Type B pancreatic cell (in vitro differentiated cells): ENCODE data around the gene ATG5. TPM values are rescaled to one million over a fixed set of nuclear protein-coding genes. Genes with fewer than 3 reads are reported as not detected.

Source experiments
- DNase-seq: peaks from one replicate; pipeline ENCODE4 v3.0.0; 2021; ENCODE audit warnings: mixed read lengths; ENCODE audit not compliant: unreplicated experiment; ENCODE audit errors: extremely low spot score
- H3K27ac Mint-ChIP-seq: 2 replicates; pipeline ENCODE4 v1.8.0; 2021; ENCODE audit warnings: mild to moderate bottlenecking, mixed read lengths
- H3K27me3 Mint-ChIP-seq: 2 replicates; pipeline ENCODE4 v1.8.0; 2021; ENCODE audit warnings: mixed read lengths
- H3K36me3 Mint-ChIP-seq: 2 replicates; pipeline ENCODE4 v1.8.0; 2021; ENCODE audit warnings: mixed read lengths
- H3K4me1 Mint-ChIP-seq: one replicate; pipeline ENCODE4 v1.8.0; 2021; ENCODE audit warnings: mixed read lengths; ENCODE audit not compliant: unreplicated experiment
- H3K4me3 Mint-ChIP-seq: 2 replicates; pipeline ENCODE4 v1.8.0; 2021; ENCODE audit warnings: mild to moderate bottlenecking, mixed read lengths
- H3K9me3 Mint-ChIP-seq: 2 replicates; pipeline ENCODE4 v1.8.0; 2021; ENCODE audit warnings: mixed read lengths
- long read RNA-seq: library from polyadenylated mRNA; unstranded; transcript quantifications from one replicate; pipeline ENCODE4 v2.0.0, GENCODE V29; 2020
- total RNA-seq: library from RNA; stranded (reverse); gene quantifications from 2 replicates; pipeline ENCODE4 v1.2.1, GENCODE V29; 2021; ENCODE audit warnings: low replicate concordance
- TF ChIP-seq, protein P1 (sequence below): fragments of 200-600 bp; sonication (generic); conservative IDR thresholded peaks from 2 replicates; pipeline ENCODE4 v1.5.0; 2021; ENCODE audit warnings: antibody characterized with exemption, mild to moderate bottlenecking

ATG5 gene
- total RNA-seq = 27.8 and 39.3 TPM in 2 replicates
- long read RNA-seq, transcript ATG5-201 (8 exons, 3,092 nt) = minor isoform, 26 of 319 reads
- long read RNA-seq, transcript ATG5-208 (7 exons, 3,035 nt) = minor isoform, 15 of 319 reads
- long read RNA-seq, transcript ATG5-204 (8 exons, 3,216 nt) = major isoform, 233 of 319 reads
- long read RNA-seq, partial matches to known transcripts = 4 of 319 reads
- long read RNA-seq, other reads (novel, unspliced or antisense) = 41 of 319 reads

DNA sequence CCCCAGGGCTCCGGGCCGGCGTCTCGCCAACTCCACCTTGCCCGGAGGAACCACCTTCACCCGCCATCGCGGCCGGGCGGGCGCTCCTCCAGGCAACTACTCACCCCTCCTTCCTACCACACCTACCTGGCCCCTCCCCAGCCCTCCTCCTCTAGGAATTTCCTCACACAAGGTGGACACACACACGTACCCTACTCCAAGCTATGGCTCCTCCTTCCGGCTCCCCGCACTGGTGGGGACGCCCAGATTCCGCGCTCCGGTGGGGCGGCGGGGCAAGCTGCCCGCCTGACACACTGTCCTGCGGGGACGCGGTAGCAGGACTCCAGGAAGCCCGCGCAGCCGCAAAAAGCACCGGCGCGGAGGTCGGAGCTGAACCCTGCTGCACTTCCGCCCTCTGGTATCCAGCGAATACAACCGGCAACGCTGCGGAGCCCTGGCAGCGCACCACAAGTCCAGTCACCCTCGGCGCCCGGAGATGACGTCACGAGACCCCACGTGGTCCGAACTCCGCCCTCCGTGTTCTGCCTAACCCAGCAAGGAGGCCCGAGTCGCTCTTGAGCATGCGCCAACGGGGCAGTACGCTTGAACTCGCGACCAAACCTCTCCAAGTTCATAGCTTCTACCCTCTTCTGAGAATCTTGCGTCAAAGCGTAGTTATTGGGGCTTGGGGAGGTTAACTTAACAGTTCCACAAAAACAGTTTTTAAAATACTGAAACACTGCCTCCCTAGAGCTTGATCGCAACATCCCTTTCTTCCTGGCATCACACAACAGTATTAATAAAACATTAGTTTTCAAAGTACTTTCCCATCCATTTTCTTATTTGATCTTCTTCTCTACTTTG is at the start of gene ATG5:
ATG5 (minus strand) TSS at position 425 of the 843 bp plus-strand sequence. CDS start 9,552 bp downstream, outside the sequence.
- peak; percentile 100 for DNase-seq
- Mint-ChIP-seq H3K27ac (peak within 1 kb of the TSS; percentile 98), H3K27me3 (peaks cover 19% of the 10 kb centered on the region), H3K36me3 (peaks cover 16% of the 10 kb centered on the region), H3K9me3 (peaks cover 4% of the 10 kb centered on the region), H3K4me1 (peaks cover 31% of the 10 kb centered on the region), H3K4me3 (peak within 1 kb of the TSS; percentile 98)
- TF ChIP-seq, protein P1, sequence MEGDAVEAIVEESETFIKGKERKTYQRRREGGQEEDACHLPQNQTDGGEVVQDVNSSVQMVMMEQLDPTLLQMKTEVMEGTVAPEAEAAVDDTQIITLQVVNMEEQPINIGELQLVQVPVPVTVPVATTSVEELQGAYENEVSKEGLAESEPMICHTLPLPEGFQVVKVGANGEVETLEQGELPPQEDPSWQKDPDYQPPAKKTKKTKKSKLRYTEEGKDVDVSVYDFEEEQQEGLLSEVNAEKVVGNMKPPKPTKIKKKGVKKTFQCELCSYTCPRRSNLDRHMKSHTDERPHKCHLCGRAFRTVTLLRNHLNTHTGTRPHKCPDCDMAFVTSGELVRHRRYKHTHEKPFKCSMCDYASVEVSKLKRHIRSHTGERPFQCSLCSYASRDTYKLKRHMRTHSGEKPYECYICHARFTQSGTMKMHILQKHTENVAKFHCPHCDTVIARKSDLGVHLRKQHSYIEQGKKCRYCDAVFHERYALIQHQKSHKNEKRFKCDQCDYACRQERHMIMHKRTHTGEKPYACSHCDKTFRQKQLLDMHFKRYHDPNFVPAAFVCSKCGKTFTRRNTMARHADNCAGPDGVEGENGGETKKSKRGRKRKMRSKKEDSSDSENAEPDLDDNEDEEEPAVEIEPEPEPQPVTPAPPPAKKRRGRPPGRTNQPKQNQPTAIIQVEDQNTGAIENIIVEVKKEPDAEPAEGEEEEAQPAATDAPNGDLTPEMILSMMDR = no peak

DNA sequence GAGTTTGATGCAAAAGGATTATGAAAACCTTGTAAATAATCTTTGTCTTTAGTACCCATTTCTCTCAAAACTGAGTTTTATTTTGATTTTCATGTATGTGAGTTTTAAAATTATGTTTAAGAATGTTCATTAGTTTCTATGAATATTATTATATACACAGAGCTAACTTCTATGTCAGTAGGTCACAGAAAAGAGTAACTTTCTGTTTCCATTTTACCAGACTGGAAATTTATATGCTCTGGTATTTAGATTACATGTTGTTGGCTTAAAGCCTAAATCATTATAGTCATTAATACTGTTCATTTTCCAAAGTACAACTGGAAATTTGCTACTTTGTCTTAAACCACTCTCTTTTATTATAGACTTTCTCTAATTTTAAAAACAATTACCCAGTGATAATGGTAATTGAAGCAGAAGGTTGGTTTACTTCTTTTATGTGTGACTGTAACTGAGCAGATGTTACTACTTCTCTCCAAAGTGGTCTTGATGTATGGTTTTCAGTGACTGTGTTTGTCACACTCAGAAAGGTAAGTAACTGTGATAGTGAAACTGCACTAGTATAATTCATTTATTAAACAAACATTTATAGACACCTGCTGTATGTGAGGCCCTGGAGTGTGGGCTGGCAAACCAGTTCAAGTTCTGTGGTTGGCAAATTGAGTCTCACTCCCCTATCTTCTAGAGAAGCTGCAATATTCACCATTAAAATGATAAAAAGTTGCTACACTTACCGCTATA is 48.1 kb upstream of the ATG5 start:
- no peak for DNase-seq
- Mint-ChIP-seq H3K4me3 (no peak overlapping the region), H3K36me3 (no peaks in the 10 kb centered on the region), H3K27ac (peak overlapping the region; percentile 21), H3K27me3 (peaks cover 7% of the 10 kb centered on the region), H3K9me3 (no peaks in the 10 kb centered on the region), H3K4me1 (no peaks in the 10 kb centered on the region)
- TF ChIP-seq, protein P1 = no peak

DNA sequence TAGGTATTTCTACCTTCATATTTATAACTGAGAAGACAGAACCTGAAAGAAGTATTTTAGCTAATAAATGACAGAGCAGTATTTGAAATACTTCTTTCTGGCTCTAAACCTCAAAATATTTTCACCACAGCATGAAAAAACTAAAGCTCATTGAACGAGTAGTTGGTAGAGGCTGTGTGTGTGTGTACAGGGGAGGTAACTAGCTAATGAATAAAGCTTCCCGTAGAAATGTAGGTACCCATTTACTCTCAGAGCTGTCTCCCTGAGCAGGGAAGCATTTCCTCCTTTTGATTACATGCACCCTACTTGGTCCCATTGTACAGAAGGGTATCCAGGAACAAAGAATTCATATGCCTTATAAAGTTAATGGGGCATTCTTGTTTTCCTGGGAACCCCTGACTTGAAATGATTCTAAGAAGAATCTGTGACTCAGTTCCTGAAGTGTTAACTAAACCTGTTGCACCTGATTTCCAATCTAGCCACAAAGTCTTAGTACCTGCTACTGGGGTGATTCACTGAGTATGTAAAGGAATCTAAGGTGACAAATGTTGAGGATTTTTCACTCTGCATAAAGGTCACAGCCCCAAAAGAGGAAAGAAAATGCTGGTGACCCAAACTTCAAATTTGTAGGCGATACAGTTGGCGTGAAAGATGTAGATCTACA is 47.4 kb upstream of the ATG5 start:
- Mint-ChIP-seq H3K4me1 (no peaks in the 10 kb centered on the region), H3K27ac (peak overlapping the region; percentile 21), H3K4me3 (no peak overlapping the region), H3K36me3 (no peaks in the 10 kb centered on the region), H3K9me3 (no peaks in the 10 kb centered on the region), H3K27me3 (peaks cover 7% of the 10 kb centered on the region)
- no peak for DNase-seq
- TF ChIP-seq, protein P1 = no peak

DNA sequence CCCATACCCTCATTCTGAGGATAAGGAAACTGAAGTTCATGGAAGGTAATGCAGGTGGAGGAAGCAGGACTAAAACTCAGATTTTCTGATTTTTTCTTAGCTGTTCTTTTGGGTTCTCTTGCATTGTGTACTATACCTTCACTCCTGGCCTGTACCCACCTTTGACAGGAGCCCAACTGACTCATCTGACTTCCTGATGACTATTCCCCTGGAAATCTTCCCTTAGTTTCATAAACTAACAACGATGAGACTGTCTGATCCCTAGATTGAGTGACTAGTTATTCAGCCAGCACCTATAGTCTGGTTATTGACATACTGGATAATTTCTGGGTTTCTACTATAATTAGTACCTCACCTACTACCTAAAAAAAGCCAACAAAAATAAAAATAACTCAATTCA is 45.1 kb upstream of the ATG5 start:
- TF ChIP-seq, protein P1 = no peak

DNA sequence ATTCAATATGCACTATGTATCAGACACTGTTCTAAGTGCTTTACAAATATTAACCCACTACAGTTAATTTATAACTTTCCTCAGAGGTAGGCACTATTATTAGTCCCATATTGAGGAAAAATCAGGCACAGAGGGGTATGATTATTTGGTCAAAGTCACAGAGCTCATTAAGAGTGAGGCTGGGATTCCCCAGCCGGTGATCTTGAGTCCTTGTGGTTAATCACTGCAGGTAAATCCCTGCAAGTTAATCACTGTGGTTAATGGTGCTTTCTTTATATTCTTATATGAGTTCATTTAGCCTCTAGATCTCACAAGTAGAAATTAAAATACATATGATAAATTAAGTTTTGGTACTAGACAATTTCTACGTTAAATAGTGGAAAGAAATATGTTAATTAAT is 44.2 kb upstream of the ATG5 start:
- TF ChIP-seq, protein P1 = no peak
- no peaks in the 10 kb centered on the region for H3K27me3 Mint-ChIP-seq

More for the DNA sequence above, 45.1 kb upstream of the ATG5 start:
- no peak overlapping the region for H3K27ac Mint-ChIP-seq
- no peak overlapping the region for H3K4me3 Mint-ChIP-seq
- H3K27me3 Mint-ChIP-seq = no peaks in the 10 kb centered on the region
- H3K4me1 Mint-ChIP-seq = no peaks in the 10 kb centered on the region
- no peak for DNase-seq
- no peaks in the 10 kb centered on the region for H3K9me3 Mint-ChIP-seq
- H3K36me3 Mint-ChIP-seq = no peaks in the 10 kb centered on the region

More for the DNA sequence above, 44.2 kb upstream of the ATG5 start:
- Mint-ChIP-seq H3K27ac (no peak overlapping the region), H3K9me3 (no peaks in the 10 kb centered on the region), H3K4me3 (no peak overlapping the region), H3K36me3 (no peaks in the 10 kb centered on the region), H3K4me1 (no peaks in the 10 kb centered on the region)
- no peak for DNase-seq
